ENCODE measurements around the gene TAAR9.

TAAR9 gene

GRCh38 chr6:132584698-132585097 lies 46.6 kb downstream of the TAAR9 start:
- no peak for DNase-seq (ENCODE audit: extremely low read depth in 1 of 2, low read depth in 1 of 2)

DNA sequence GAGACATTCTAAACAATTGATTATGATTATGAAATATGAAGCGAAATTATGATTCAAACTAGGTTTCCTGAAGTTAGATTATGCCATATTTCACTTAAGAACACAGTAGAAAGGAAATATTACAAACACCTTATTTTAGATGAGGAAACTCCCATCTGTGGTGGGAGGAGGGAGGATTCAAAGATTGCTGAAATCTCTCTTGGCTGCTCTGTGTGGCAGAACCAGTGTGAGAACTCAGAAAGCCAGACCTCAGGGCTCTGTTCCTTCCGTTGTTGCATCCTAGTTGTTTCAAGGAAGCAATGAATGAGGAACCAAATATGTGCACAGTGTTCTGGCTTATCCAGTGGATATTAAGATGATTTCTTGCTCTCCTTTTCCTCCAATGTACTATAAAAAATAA lies 49.3 kb downstream of the TAAR9 start:
- no peak for DNase-seq (ENCODE audit: extremely low read depth in 1 of 2, low read depth in 1 of 2)
